NOMO-1 (cell line): ENCODE data around the gene GNAO1.

Experiments used
- DNase-seq, 2 experiments: peaks; one replicate each; lab custom pipeline; 2025; ENCODE audit not compliant: unreplicated experiment in 2 of 2; lab: John Stamatoyannopoulos, UW

Gene GNAO1

GRCh38 chr16:56356276-56357240 is 165.3 kb downstream of the GNAO1 start:
- peak; percentile 82 to 92 for DNase-seq

GRCh38 chr16:56357241-56357764 is 166.0 kb downstream of the GNAO1 start:
- peak in 1 of 2 experiments; percentile 39 for DNase-seq

GRCh38 chr16:56357765-56358322 is 166.6 kb downstream of the GNAO1 start:
- DNase-seq: peak; percentile 10 to 16

GRCh38 chr16:56360117-56361008 is 169.1 kb downstream of the GNAO1 start:
- DNase-seq: no peak

GRCh38 chr16:56362057-56362655 is 170.9 kb downstream of the GNAO1 start:
- DNase-seq: no peak

GRCh38 chr16:56362706-56363105 is 171.4 kb downstream of the GNAO1 start:
- no peak for DNase-seq

- DNase-seq: no peak
Observed at GRCh38 chr16:56363181-56363716, 172.0 kb downstream of the GNAO1 start.

- DNase-seq: no peak
Observed at GRCh38 chr16:56363781-56364565, 172.7 kb downstream of the GNAO1 start.

- no peak for DNase-seq
Observed at GRCh38 chr16:56364865-56365264, 173.6 kb downstream of the GNAO1 start.

GRCh38 chr16:56365552-56365951 is 174.3 kb downstream of the GNAO1 start:
- DNase-seq: no peak

GRCh38 chr16:56366945-56367344 is 175.7 kb downstream of the GNAO1 start:
- no peak for DNase-seq

- no peak for DNase-seq
Observed at GRCh38 chr16:56367764-56368163, 176.5 kb downstream of the GNAO1 start.

- no peak for DNase-seq
Observed at GRCh38 chr16:56368545-56368944, 177.3 kb downstream of the GNAO1 start.

- no peak for DNase-seq
Observed at GRCh38 chr16:56369202-56369601, 177.9 kb downstream of the GNAO1 start.

GRCh38 chr16:56370185-56370874 is 179.0 kb downstream of the GNAO1 start:
- no peak for DNase-seq

GRCh38 chr16:56370875-56371659 is 179.8 kb downstream of the GNAO1 start:
- no peak for DNase-seq

GRCh38 chr16:56371660-56371937 is 180.3 kb downstream of the GNAO1 start:
- DNase-seq: no peak

GRCh38 chr16:56372013-56372634 is 180.8 kb downstream of the GNAO1 start:
- no peak for DNase-seq
